ENCODE measurements around the gene LHPP.

- TF ChIP-seq CTCF (IDR thresholded peaks at IDR 0.05) (no peak), POLR2A (IDR thresholded peaks at IDR 0.05) (no peak)
These were observed 167.8 kb downstream of the LHPP start for GRCh38 chr10:124629415-124629814.
